B cell (primary cell): Measurements from ENCODE around the gene CEACAM1. TPM values are rescaled to one million over a fixed set of nuclear protein-coding genes. Genes with fewer than 3 reads are reported as not detected.

ENCODE experiments used
- ATAC-seq: fragments of 200-7000 bp; cut with Tn5 transposase; one replicate; pipeline ENCODE4 v1.10.0; 2021; ENCODE audit warnings: low read depth, mild to moderate bottlenecking, moderate number of reproducible peaks, moderate library complexity
- CTCF ChIA-PET: fragments of 350-600 bp; sonication (Branson Sonifier 250); formaldehyde crosslinking; loops from one replicate; lab custom pipeline; 2021; ENCODE audit warnings: antibody characterized with exemption, inconsistent platforms; lab: Charles Lee
- POLR2A ChIA-PET: fragments of 350-600 bp; sonication (Branson Sonifier 250); formaldehyde crosslinking; loops from one replicate; lab custom pipeline; 2021; ENCODE audit warnings: antibody characterized with exemption; lab: Charles Lee
- DNase-seq: peaks from one replicate; pipeline ENCODE4 v3.0.0; 2013
- H2AFZ ChIP-seq: 2 replicates; pipeline ENCODE4 v1.6.1; 2012; ENCODE audit warnings: mild to moderate bottlenecking, low read depth, low read length; ENCODE audit not compliant: insufficient read depth, poor library complexity, severe bottlenecking
- H3K27ac ChIP-seq, 2 donors: 1 replicate in 1 of 2; 2 replicates in 1 of 2; pipeline ENCODE4 v1.5.1; 2012 to 2013; ENCODE audit warnings: low read length in 2 of 2, mild to moderate bottlenecking in 2 of 2, moderate library complexity in 1 of 2
- H3K27me3 ChIP-seq, 4 experiments: fragments of 200-600 bp in 1 of 4; sonication (generic) in 1 of 4; replicated peaks in 1 of 4; 1 replicate in 2 of 4; 2 replicates in 2 of 4; pipeline versions ENCODE4 v1.6.1 to v1.7.0; 2013 to 2016; ENCODE audit warnings: low read length in 3 of 4, mild to moderate bottlenecking in 2 of 4, mixed read lengths in 1 of 4, moderate library complexity in 1 of 4; ENCODE audit not compliant: insufficient read depth in 4 of 4, control insufficient read depth in 3 of 4; ENCODE audit errors: control extremely low read depth in 1 of 4
- H3K36me3 ChIP-seq, 2 experiments: replicated peaks in 1 of 2; 1 replicate in 1 of 2; 2 replicates in 1 of 2; pipeline versions ENCODE4 v1.6.1 to v1.7.1; 2013; ENCODE audit warnings: low read length in 1 of 2; ENCODE audit not compliant: insufficient read depth in 2 of 2, control insufficient read depth in 1 of 2; ENCODE audit errors: control extremely low read depth in 1 of 2, extremely low read depth in 1 of 2
- H3K4me1 ChIP-seq, 2 donors: fragments of 200-600 bp in 1 of 2; sonication (generic) in 1 of 2; 1 replicate in 1 of 2; 2 replicates in 1 of 2; pipeline versions ENCODE4 v1.5.1 to v1.6.1; 2013 to 2017; ENCODE audit warnings: low read length in 2 of 2; ENCODE audit not compliant: control insufficient read depth in 2 of 2, insufficient read depth in 2 of 2
- H3K4me2 ChIP-seq: replicated peaks from 2 replicates; pipeline ENCODE3; 2012; ENCODE audit warnings: mild to moderate bottlenecking, low read depth, low read length; ENCODE audit not compliant: poor library complexity, severe bottlenecking
- H3K4me3 ChIP-seq, 5 experiments: fragments of 200-600 bp in 1 of 5; sonication (generic) in 1 of 5; 1 replicate in 3 of 5; 2 replicates in 2 of 5; pipeline versions ENCODE4 v1.5.1 to v1.7.0; 2011 to 2016; ENCODE audit warnings: low read length in 4 of 5, mild to moderate bottlenecking in 4 of 5, low read depth in 2 of 5, control low read depth in 1 of 5, moderate library complexity in 1 of 5; ENCODE audit not compliant: insufficient read depth in 1 of 5; ENCODE audit errors: control extremely low read depth in 1 of 5, extremely low read depth in 1 of 5
- H3K79me2 ChIP-seq: fragments of 200-600 bp; sonication (generic); one replicate; pipeline ENCODE4 v1.6.0; 2016; ENCODE audit warnings: low read length; ENCODE audit not compliant: control insufficient read depth, insufficient read depth
- H3K9ac ChIP-seq: fragments of 200-600 bp; sonication (generic); 2 replicates; pipeline ENCODE4 v1.6.1; 2017; ENCODE audit warnings: mild to moderate bottlenecking, low read length, moderate library complexity
- H3K9me3 ChIP-seq, 3 donors: one replicate each; pipeline versions ENCODE4 v1.6.1 to v1.7.1; 2013; ENCODE audit warnings: low read length in 2 of 3; ENCODE audit not compliant: control insufficient read depth in 2 of 3, insufficient read depth in 1 of 3; ENCODE audit errors: control extremely low read depth in 1 of 3
- H4K20me1 ChIP-seq: 2 replicates; pipeline ENCODE4 v1.6.0; 2012; ENCODE audit warnings: mild to moderate bottlenecking, low read length; ENCODE audit not compliant: insufficient read depth, control insufficient read depth, poor library complexity, severe bottlenecking
- H3K27ac Mint-ChIP-seq: one replicate; pipeline ENCODE4 v1.8.0; 2021; ENCODE audit warnings: mixed read lengths
- H3K27me3 Mint-ChIP-seq: one replicate; pipeline ENCODE4 v1.8.0; 2021; ENCODE audit warnings: mixed read lengths
- H3K4me1 Mint-ChIP-seq: one replicate; pipeline ENCODE4 v1.8.0; 2021; ENCODE audit warnings: mixed read lengths
- H3K4me3 Mint-ChIP-seq: one replicate; pipeline ENCODE4 v1.8.0; 2021; ENCODE audit warnings: mixed read lengths
- H3K9me3 Mint-ChIP-seq: one replicate; pipeline ENCODE4 v1.8.0; 2022; ENCODE audit warnings: mixed read lengths; ENCODE audit not compliant: insufficient read depth
- CTCF ChIP-seq: fragments of 200-600 bp; IDR thresholded peaks from one replicate; pipeline ENCODE4 v1.8.0; 2022; ENCODE audit warnings: antibody characterized with exemption, mild to moderate bottlenecking
- EZH2 ChIP-seq: IDR thresholded peaks from 2 replicates; pipeline ENCODE4 v1.6.1; 2012; ENCODE audit warnings: borderline replicate concordance, low read depth, mild to moderate bottlenecking, moderate library complexity, low read length; ENCODE audit not compliant: insufficient read depth, poor library complexity, severe bottlenecking
- WGBS: methylation state at CpG from one replicate; pipeline ENCODE4 v1.1.5; 2013; ENCODE audit warnings: missing lambda C conversion rate; ENCODE audit not compliant: insufficient coverage; 5-methylcytosine and 5-hydroxymethylcytosine counted together
- intact Hi-C: fragments of 100-400 bp; cut with micrococcal nuclease; formaldehyde crosslinking; loops from one replicate; pipeline ENCODE4 v1.10.0; 2022
- polyA plus RNA-seq: library from polyadenylated mRNA; depleted of rRNA; stranded (reverse); fragments of >200 nt; gene quantifications from 2 replicates; pipeline ENCODE4 v1.2.3, GENCODE V29; 2012
- total RNA-seq, 2 donors: library from RNA; stranded (reverse); fragments of 120-200 nt in 1 of 2; gene quantifications; 1 replicate in 1 of 2; 2 replicates in 1 of 2; pipeline versions ENCODE4 v1.2.3 to v1.2.4, GENCODE V29; 2013 to 2022

Gene CEACAM1
- total and polyA plus RNA-seq, 2 donors (not counting 1 experiment from before 2014, with no cell fraction given), result 8.8 to 14.6 TPM

- peaks cover 0 to 5% of the 10 kb centered on the region in 2 experiments for H3K36me3 ChIP-seq
- Mint-ChIP-seq H3K9me3 (no peaks in the 10 kb centered on the region), H3K27ac (no peak overlapping the region), H3K4me1 (peaks cover 17% of the 10 kb centered on the region), H3K4me3 (no peak overlapping the region), H3K27me3 (no peaks in the 10 kb centered on the region)
- no peaks in the 10 kb centered on the region for H3K9me3 ChIP-seq
- intact Hi-C loops, result no loop called here
- no peak overlapping the region for H3K4me3 ChIP-seq
- H3K4me1 ChIP-seq, result peaks cover 9 to 20% of the 10 kb centered on the region in 2 donors
- DNase-seq, result no peak
- no CpG with 5 or more reads among the region's 2 CpGs for WGBS
- H2AFZ ChIP-seq, result no peak overlapping the region
- H4K20me1 ChIP-seq, result no peaks in the 10 kb centered on the region
- no peak overlapping the region for H3K4me2 ChIP-seq
- no peak overlapping the region for H3K9ac ChIP-seq
- H3K79me2 ChIP-seq, result no peaks in the 10 kb centered on the region
- ChIA-PET CTCF (interaction anchor here (0.7 to 1.9 kb wide), 3 partner anchors 12 to 77 kb away, joined by 3 to 6 read pairs (median 5); no protein-coding TSS in a partner anchor), POLR2A (interaction anchor here (0.6 kb wide), 1 partner anchor 143 kb away, joined by 4 read pairs; no protein-coding TSS in a partner anchor)
- TF ChIP-seq EZH2 (no peak), CTCF (no peak)
- no peak overlapping the region for H3K27ac ChIP-seq
- no peaks in the 10 kb centered on the region for H3K27me3 ChIP-seq
- no peak for ATAC-seq
Observed at GRCh38 chr19:42516771-42517170, 11.5 kb downstream of the CEACAM1 start.

- DNase-seq (no peak), ATAC-seq (no peak)
- Mint-ChIP-seq H3K4me3 (no peak overlapping the region), H3K9me3 (no peaks in the 10 kb centered on the region), H3K4me1 (peaks cover 14% of the 10 kb centered on the region), H3K27me3 (no peaks in the 10 kb centered on the region), H3K27ac (no peak overlapping the region)
- 100% methylated on average over 2 of the region's 7 CpGs for WGBS
- TF ChIP-seq EZH2 (no peak), CTCF (no peak)
- CTCF ChIA-PET, result interaction anchor here (1.2 to 1.9 kb wide), 3 partner anchors 14 to 75 kb away, joined by 3 to 5 read pairs (median 3); no protein-coding TSS in a partner anchor
- Histone ChIP-seq H3K9ac (no peak overlapping the region), H3K36me3 (peaks cover 0 to 3% of the 10 kb centered on the region in 2 experiments), H3K9me3 (no peaks in the 10 kb centered on the region), H3K27me3 (no peaks in the 10 kb centered on the region), H3K79me2 (no peaks in the 10 kb centered on the region), H3K27ac (no peak overlapping the region), H2AFZ (no peak overlapping the region), H4K20me1 (no peaks in the 10 kb centered on the region), H3K4me1 (peaks cover 9 to 15% of the 10 kb centered on the region in 2 donors), H3K4me2 (no peak overlapping the region), H3K4me3 (no peak overlapping the region)
- POLR2A ChIA-PET, result no interaction called here
- intact Hi-C loops, result no loop called here
Observed at GRCh38 chr19:42515241-42515832, 12.9 kb downstream of the CEACAM1 start.
